Measurements from ENCODE around the gene SLC6A7.
"Not testable (repeated sequence)": the region's sequence is repeated elsewhere in the genome, so short reads cannot be mapped to it uniquely, and the experiment has no call there.

DNA sequence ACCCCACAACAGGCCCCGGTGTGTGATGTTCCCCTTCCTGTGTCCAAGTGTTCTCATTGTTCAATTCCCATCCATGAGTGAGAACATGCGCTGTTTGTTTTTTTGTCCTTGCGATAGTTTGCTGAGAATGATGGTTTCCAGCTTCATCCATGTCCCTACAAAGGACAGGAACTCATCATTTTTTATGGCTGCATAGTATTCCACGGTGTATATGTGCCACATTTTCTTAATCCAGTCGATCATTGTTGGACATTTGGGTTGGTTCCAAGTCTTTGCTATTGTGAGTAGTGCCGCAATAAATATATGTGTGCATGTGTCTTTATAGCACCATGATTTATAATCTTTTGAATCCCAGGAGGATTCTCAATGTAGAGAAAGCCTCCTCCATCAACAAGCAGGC is 58.6 kb downstream of the SLC6A7 start:
- TF ChIP-seq, protein P1, sequence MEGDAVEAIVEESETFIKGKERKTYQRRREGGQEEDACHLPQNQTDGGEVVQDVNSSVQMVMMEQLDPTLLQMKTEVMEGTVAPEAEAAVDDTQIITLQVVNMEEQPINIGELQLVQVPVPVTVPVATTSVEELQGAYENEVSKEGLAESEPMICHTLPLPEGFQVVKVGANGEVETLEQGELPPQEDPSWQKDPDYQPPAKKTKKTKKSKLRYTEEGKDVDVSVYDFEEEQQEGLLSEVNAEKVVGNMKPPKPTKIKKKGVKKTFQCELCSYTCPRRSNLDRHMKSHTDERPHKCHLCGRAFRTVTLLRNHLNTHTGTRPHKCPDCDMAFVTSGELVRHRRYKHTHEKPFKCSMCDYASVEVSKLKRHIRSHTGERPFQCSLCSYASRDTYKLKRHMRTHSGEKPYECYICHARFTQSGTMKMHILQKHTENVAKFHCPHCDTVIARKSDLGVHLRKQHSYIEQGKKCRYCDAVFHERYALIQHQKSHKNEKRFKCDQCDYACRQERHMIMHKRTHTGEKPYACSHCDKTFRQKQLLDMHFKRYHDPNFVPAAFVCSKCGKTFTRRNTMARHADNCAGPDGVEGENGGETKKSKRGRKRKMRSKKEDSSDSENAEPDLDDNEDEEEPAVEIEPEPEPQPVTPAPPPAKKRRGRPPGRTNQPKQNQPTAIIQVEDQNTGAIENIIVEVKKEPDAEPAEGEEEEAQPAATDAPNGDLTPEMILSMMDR (IDR thresholded peaks at IDR 0.05) = not testable (repeated sequence)
- TF ChIP-seq POLR2A (IDR thresholded peaks at IDR 0.05) = not testable (repeated sequence)
